GM12891 (cell line): Measurements from ENCODE around the gene SAP30BP.

Experiments
- PAX5 ChIP-seq: IDR thresholded peaks from 2 replicates; pipeline ENCODE4 v1.6.1; 2011; ENCODE audit warnings: low read length, moderate library complexity, mild to moderate bottlenecking; ENCODE audit not compliant: insufficient read depth, severe bottlenecking
- POLR2A ChIP-seq: IDR thresholded peaks from 2 replicates; pipeline ENCODE4 v1.6.1; 2011; ENCODE audit warnings: low read depth, low read length, control low read depth
- POLR2AphosphoS5 ChIP-seq: IDR thresholded peaks from 2 replicates; pipeline ENCODE4 v1.6.1; 2011; ENCODE audit warnings: low read depth, low read length, control low read depth
- SPI1 ChIP-seq: IDR thresholded peaks from 2 replicates; pipeline ENCODE4 v1.6.1; 2011; ENCODE audit warnings: low read depth, low read length, control low read depth
- TAF1 ChIP-seq: IDR thresholded peaks from 2 replicates; pipeline ENCODE4 v1.6.1; 2011; ENCODE audit warnings: low read depth, low read length, control low read depth

GRCh38 chr17:75624021-75624420 is 43.1 kb upstream of the SAP30BP start:
- TF ChIP-seq TAF1 (no peak), POLR2AphosphoS5 (no peak), POLR2A (no peak), SPI1 (no peak), PAX5 (no peak)
